ENCODE results near the gene TEPSIN. TPM values are rescaled to one million over a fixed set of nuclear protein-coding genes. Genes with fewer than 3 reads are reported as not detected.

TEPSIN gene
- total RNA-seq, 2 donors from 2014 or later = 30.0 to 45.0 TPM

- Histone ChIP-seq H3K4me1 (ENCODE audit: control insufficient read depth, insufficient read depth, low read length) (no peaks in the 10 kb centered on the region), H3K9ac (ENCODE audit: extremely low read depth, low read length, poor library complexity, severe bottlenecking) (no peak overlapping the region), H3K9me3 (ENCODE audit: control insufficient read depth, low read length) (no peaks in the 10 kb centered on the region), H3K36me3 (ENCODE audit: control insufficient read depth, insufficient read depth, low read length) (peaks cover 18% of the 10 kb centered on the region), H3K27ac (ENCODE audit: low read depth, low read length) (no peak overlapping the region), H3K4me3 (ENCODE audit: low read length) (no peak overlapping the region), H3K27me3 (ENCODE audit: control insufficient read depth, insufficient read depth, low read length, poor library complexity, severe bottlenecking) (no peaks in the 10 kb centered on the region)
- no peaks in the 10 kb centered on the region for H3K9me3 Mint-ChIP-seq
- H3K27me3 Mint-ChIP-seq (ENCODE audit: insufficient read depth) = no peaks in the 10 kb centered on the region
- TF ChIP-seq CTCF (conservative IDR thresholded peaks at IDR 0.05) = no peak
- no peak for DNase-seq
- H3K27ac Mint-ChIP-seq = no peak overlapping the region
- no peaks in the 10 kb centered on the region for H3K4me1 Mint-ChIP-seq
- WGBS, 2 experiments (ENCODE audit: insufficient coverage in 1 of 2, insufficient read length in 1 of 2) = 92% methylated on average over 14 to 22 of the region's 22 CpGs
- peaks cover 59% of the 10 kb centered on the region for H3K36me3 Mint-ChIP-seq (ENCODE audit: low read depth)
- H3K4me3 Mint-ChIP-seq = no peak overlapping the region
Measured at GRCh38 chr17:81265576-81265975, 26.7 kb upstream of the TEPSIN start.

- H3K9me3 ChIP-seq (ENCODE audit: control insufficient read depth, low read length) = no peaks in the 10 kb centered on the region
- no peak for TF ChIP-seq CTCF (conservative IDR thresholded peaks at IDR 0.05)
- Mint-ChIP-seq H3K27ac (no peak overlapping the region), H3K9me3 (no peaks in the 10 kb centered on the region), H3K27me3 (ENCODE audit: insufficient read depth) (no peaks in the 10 kb centered on the region), H3K4me3 (no peak overlapping the region), H3K4me1 (no peaks in the 10 kb centered on the region), H3K36me3 (ENCODE audit: low read depth) (peaks cover 56% of the 10 kb centered on the region)
- no peak for DNase-seq
- H3K27me3 ChIP-seq (ENCODE audit: control insufficient read depth, insufficient read depth, low read length, poor library complexity, severe bottlenecking) = no peaks in the 10 kb centered on the region
- WGBS, 2 experiments (ENCODE audit: insufficient coverage in 1 of 2, insufficient read length in 1 of 2) = 95 to 96% methylated on average over 10 to 12 of the region's 12 CpGs
- H3K9ac ChIP-seq (ENCODE audit: extremely low read depth, low read length, poor library complexity, severe bottlenecking) = no peak overlapping the region
- no peaks in the 10 kb centered on the region for H3K4me1 ChIP-seq (ENCODE audit: control insufficient read depth, insufficient read depth, low read length)
- peaks cover 20% of the 10 kb centered on the region for H3K36me3 ChIP-seq (ENCODE audit: control insufficient read depth, insufficient read depth, low read length)
- H3K4me3 ChIP-seq (ENCODE audit: low read length) = no peak overlapping the region
- no peak overlapping the region for H3K27ac ChIP-seq (ENCODE audit: low read depth, low read length)
Measured at GRCh38 chr17:81264640-81265039, 25.8 kb upstream of the TEPSIN start.

- Histone ChIP-seq H3K36me3 (ENCODE audit: control insufficient read depth, insufficient read depth, low read length) (peaks cover 16% of the 10 kb centered on the region), H3K4me3 (ENCODE audit: low read length) (no peak overlapping the region), H3K9me3 (ENCODE audit: control insufficient read depth, low read length) (no peaks in the 10 kb centered on the region), H3K9ac (ENCODE audit: extremely low read depth, low read length, poor library complexity, severe bottlenecking) (no peak overlapping the region), H3K27me3 (ENCODE audit: control insufficient read depth, insufficient read depth, low read length, poor library complexity, severe bottlenecking) (no peaks in the 10 kb centered on the region), H3K27ac (ENCODE audit: low read depth, low read length) (no peak overlapping the region), H3K4me1 (ENCODE audit: control insufficient read depth, insufficient read depth, low read length) (no peaks in the 10 kb centered on the region)
- TF ChIP-seq CTCF (conservative IDR thresholded peaks at IDR 0.05) = no peak
- Mint-ChIP-seq H3K4me3 (no peak overlapping the region), H3K9me3 (no peaks in the 10 kb centered on the region), H3K36me3 (ENCODE audit: low read depth) (peaks cover 47% of the 10 kb centered on the region), H3K27me3 (ENCODE audit: insufficient read depth) (no peaks in the 10 kb centered on the region), H3K27ac (no peak overlapping the region), H3K4me1 (no peaks in the 10 kb centered on the region)
- WGBS, 2 experiments (ENCODE audit: insufficient coverage in 1 of 2, insufficient read length in 1 of 2) = 95% methylated on average over 33 to 40 of the region's 40 CpGs
- no peak for DNase-seq
Measured at GRCh38 chr17:81263371-81264181, 24.7 kb upstream of the TEPSIN start.

Measured in endodermal cell (in vitro differentiated cells).